Measurements from ENCODE around the gene BMP8A. TPM values are rescaled to one million over a fixed set of nuclear protein-coding genes. Genes with fewer than 3 reads are reported as not detected.
"Not testable (repeated sequence)": the region's sequence is repeated elsewhere in the genome, so short reads cannot be mapped to it uniquely, and the experiment has no call there.

The BMP8A gene
- total RNA-seq, 2 experiments from 2014 or later = not detected

- Mint-ChIP-seq H3K4me3 (no peak overlapping the region), H3K27me3 (ENCODE audit: low read depth) (peaks cover 15% of the 10 kb centered on the region), H3K27ac (no peak overlapping the region), H3K4me1 (ENCODE audit: low read depth) (peaks cover 10% of the 10 kb centered on the region), H3K9me3 (no peaks in the 10 kb centered on the region), H3K36me3 (ENCODE audit: low read depth) (peaks cover 11% of the 10 kb centered on the region)
- CTCF ChIA-PET = interaction anchor here (1.2 kb wide), 1 partner anchor 13 kb away, joined by 3 read pairs; no protein-coding TSS in a partner anchor
- DNase-seq = no peak
- intact Hi-C loops (cut with micrococcal nuclease) = no loop called here
Measured at GRCh38 chr1:39488012-39488545, 3.4 kb upstream of the BMP8A start.

DNA sequence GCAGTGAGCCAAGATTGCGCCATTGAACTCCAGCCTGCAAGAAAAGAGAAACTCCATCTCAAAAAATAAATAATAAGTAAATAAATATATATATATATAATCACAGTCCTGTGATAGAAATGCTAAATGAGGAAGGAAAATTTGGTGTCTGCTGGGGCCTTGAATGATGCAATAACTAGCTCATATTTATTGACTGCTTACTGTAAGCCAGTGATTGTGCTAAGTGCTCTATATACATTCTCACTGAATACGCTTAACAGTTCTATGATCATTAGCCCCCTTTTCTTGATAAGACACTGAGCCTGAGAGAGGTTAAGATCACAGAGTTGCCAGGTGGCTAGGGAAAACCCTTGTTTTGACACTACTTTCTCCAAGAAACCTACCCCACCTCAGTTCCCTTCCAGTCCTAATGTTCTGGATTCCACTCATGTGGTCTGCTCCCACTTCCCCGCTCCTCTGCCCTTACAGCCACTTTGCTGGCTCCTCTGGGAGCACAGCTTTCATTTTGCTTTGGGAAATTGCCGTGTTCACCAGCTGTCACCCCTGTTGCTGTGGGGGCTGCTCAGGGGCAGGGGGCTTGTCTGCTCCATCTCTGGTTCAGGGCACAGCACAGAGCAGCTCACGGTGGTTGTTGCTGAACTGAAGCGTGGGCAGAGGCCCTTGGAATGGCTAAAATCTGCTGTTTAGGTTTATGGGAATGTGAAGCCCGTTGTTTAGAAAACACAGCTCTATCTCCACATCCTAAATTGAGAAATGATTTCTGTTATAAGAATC lies 2.5 kb upstream of the BMP8A start:
- intact Hi-C loops (cut with micrococcal nuclease) = no loop called here
- no peaks in the 10 kb centered on the region for H3K9me3 Mint-ChIP-seq
- peak overlapping the region; percentile 43 for H3K27ac Mint-ChIP-seq
- H3K4me3 Mint-ChIP-seq = no peak overlapping the region
- CTCF ChIA-PET = interaction anchor here (1.0 to 1.2 kb wide), 2 partner anchors 13 to 390 kb away, joined by 3 read pairs; no protein-coding TSS in a partner anchor
- H3K4me1 Mint-ChIP-seq (ENCODE audit: low read depth) = peaks cover 10% of the 10 kb centered on the region
- H3K27me3 Mint-ChIP-seq (ENCODE audit: low read depth) = peaks cover 19% of the 10 kb centered on the region
- DNase-seq = no peak
- peaks cover 11% of the 10 kb centered on the region for H3K36me3 Mint-ChIP-seq (ENCODE audit: low read depth)

- intact Hi-C loops (cut with micrococcal nuclease) = no loop called here
- CTCF ChIA-PET = interaction anchor here (1.0 to 1.2 kb wide), 2 partner anchors 12 to 391 kb away, joined by 3 read pairs; no protein-coding TSS in a partner anchor
- Mint-ChIP-seq H3K4me3 (no peak overlapping the region), H3K36me3 (ENCODE audit: low read depth) (peaks cover 11% of the 10 kb centered on the region), H3K9me3 (no peaks in the 10 kb centered on the region), H3K27ac (no peak overlapping the region), H3K4me1 (ENCODE audit: low read depth) (peaks cover 10% of the 10 kb centered on the region), H3K27me3 (ENCODE audit: low read depth) (peaks cover 24% of the 10 kb centered on the region)
- DNase-seq = no peak
Measured at GRCh38 chr1:39489567-39490239, 1.7 kb upstream of the BMP8A start.

- CTCF ChIA-PET = interaction anchor here (1.1 kb wide), 1 partner anchor 392 kb away, joined by 3 read pairs; no protein-coding TSS in a partner anchor
- no peaks in the 10 kb centered on the region for H3K9me3 Mint-ChIP-seq
- H3K27ac Mint-ChIP-seq = no peak overlapping the region
- peaks cover 4% of the 10 kb centered on the region for H3K36me3 Mint-ChIP-seq (ENCODE audit: low read depth)
- peak overlapping the region; percentile 57 for H3K4me3 Mint-ChIP-seq
- DNase-seq = peak; percentile 16
- H3K4me1 Mint-ChIP-seq (ENCODE audit: low read depth) = peaks cover 10% of the 10 kb centered on the region
- intact Hi-C loops (cut with micrococcal nuclease) = no loop called here
- H3K27me3 Mint-ChIP-seq (ENCODE audit: low read depth) = peaks cover 24% of the 10 kb centered on the region
Measured at GRCh38 chr1:39490596-39491145, 765 bp upstream of the BMP8A start.

- H3K4me1 Mint-ChIP-seq (ENCODE audit: low read depth); H3K36me3 Mint-ChIP-seq (ENCODE audit: low read depth); intact Hi-C loops (cut with micrococcal nuclease); H3K27ac Mint-ChIP-seq; H3K9me3 Mint-ChIP-seq; DNase-seq: not testable (repeated sequence)
- CTCF ChIA-PET = interaction anchor here (0.7 to 1.0 kb wide), 2 partner anchors 46 to 47 kb away, joined by 3 to 4 read pairs; no protein-coding TSS in a partner anchor
- H3K4me3 Mint-ChIP-seq = peak overlapping the region; percentile 59
- peaks cover 29% of the 10 kb centered on the region for H3K27me3 Mint-ChIP-seq (ENCODE audit: low read depth)
Measured at GRCh38 chr1:39492118-39493042, 944 bp downstream of the BMP8A start.

- H3K9me3 Mint-ChIP-seq; H3K36me3 Mint-ChIP-seq (ENCODE audit: low read depth); DNase-seq; H3K27ac Mint-ChIP-seq; intact Hi-C loops (cut with micrococcal nuclease); H3K4me1 Mint-ChIP-seq (ENCODE audit: low read depth): not testable (repeated sequence)
- CTCF ChIA-PET = interaction anchor here (0.7 kb wide), 1 partner anchor 46 kb away, joined by 4 read pairs; no protein-coding TSS in a partner anchor
- H3K27me3 Mint-ChIP-seq (ENCODE audit: low read depth) = peaks cover 31% of the 10 kb centered on the region
- H3K4me3 Mint-ChIP-seq = peak overlapping the region; percentile 11
Measured at GRCh38 chr1:39493043-39493810, 1.8 kb downstream of the BMP8A start.

- no peaks in the 10 kb centered on the region for H3K9me3 Mint-ChIP-seq
- intact Hi-C loops (cut with micrococcal nuclease) = no loop called here
- DNase-seq = no peak
- peaks cover 10% of the 10 kb centered on the region for H3K4me1 Mint-ChIP-seq (ENCODE audit: low read depth)
- no peak overlapping the region for H3K27ac Mint-ChIP-seq
- CTCF ChIA-PET = no interaction called here
- peaks cover 31% of the 10 kb centered on the region for H3K27me3 Mint-ChIP-seq (ENCODE audit: low read depth)
- no peak overlapping the region for H3K4me3 Mint-ChIP-seq
- no peaks in the 10 kb centered on the region for H3K36me3 Mint-ChIP-seq (ENCODE audit: low read depth)
Measured at GRCh38 chr1:39494671-39495410, 3.4 kb downstream of the BMP8A start.

DNA sequence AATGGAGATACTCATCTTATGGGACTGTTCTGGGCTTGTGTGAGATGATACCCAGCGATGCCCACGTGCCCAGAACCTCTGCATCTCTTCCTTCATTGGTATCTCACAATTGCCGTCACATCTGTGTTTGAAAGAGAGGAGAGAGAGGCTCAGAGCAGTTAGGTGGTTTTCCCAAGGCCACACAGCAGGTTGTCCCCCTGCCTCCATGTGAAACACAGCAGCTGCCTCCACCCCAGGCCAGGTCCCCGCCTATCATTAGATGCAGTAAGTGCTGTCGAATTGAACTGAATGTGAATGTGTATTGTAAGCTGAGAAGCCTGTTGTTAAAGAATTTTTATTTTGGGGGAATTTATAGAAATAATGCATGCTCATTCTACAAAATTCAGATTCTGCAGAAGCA lies 5.1 kb downstream of the BMP8A start:
- H3K4me3 Mint-ChIP-seq; intact Hi-C loops (cut with micrococcal nuclease); CTCF ChIA-PET; DNase-seq; H3K27ac Mint-ChIP-seq; H3K36me3 Mint-ChIP-seq (ENCODE audit: low read depth); H3K9me3 Mint-ChIP-seq; H3K4me1 Mint-ChIP-seq (ENCODE audit: low read depth): not testable (repeated sequence)
- peaks cover 26% of the 10 kb centered on the region for H3K27me3 Mint-ChIP-seq (ENCODE audit: low read depth)

DNA sequence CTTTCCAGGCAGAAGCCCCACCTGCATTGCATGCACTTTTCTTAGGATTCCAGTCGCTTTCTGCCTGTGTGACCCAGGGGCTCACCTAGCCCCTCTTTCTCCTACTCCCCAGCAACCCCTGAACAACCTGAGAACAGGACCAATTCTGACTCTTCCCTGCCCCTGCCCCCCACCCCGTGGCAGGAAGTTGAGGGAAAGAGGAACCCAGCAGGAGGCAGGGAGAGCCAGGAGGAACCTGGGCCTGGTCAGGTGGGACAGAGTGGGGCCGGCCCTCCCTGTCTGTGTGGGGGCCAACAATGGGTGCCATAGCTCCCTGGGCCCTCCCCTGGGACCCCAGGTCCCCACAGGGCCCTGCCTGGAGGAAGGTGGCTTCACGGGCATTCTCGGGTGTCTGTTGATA lies 6.1 kb downstream of the BMP8A start:
- Mint-ChIP-seq H3K36me3 (ENCODE audit: low read depth) (no peaks in the 10 kb centered on the region), H3K4me1 (ENCODE audit: low read depth) (peaks cover 4% of the 10 kb centered on the region), H3K9me3 (no peaks in the 10 kb centered on the region), H3K4me3 (no peak overlapping the region), H3K27me3 (ENCODE audit: low read depth) (peaks cover 21% of the 10 kb centered on the region), H3K27ac (no peak overlapping the region)
- CTCF ChIA-PET = no interaction called here
- intact Hi-C loops (cut with micrococcal nuclease) = no loop called here
- DNase-seq = no peak

DNA sequence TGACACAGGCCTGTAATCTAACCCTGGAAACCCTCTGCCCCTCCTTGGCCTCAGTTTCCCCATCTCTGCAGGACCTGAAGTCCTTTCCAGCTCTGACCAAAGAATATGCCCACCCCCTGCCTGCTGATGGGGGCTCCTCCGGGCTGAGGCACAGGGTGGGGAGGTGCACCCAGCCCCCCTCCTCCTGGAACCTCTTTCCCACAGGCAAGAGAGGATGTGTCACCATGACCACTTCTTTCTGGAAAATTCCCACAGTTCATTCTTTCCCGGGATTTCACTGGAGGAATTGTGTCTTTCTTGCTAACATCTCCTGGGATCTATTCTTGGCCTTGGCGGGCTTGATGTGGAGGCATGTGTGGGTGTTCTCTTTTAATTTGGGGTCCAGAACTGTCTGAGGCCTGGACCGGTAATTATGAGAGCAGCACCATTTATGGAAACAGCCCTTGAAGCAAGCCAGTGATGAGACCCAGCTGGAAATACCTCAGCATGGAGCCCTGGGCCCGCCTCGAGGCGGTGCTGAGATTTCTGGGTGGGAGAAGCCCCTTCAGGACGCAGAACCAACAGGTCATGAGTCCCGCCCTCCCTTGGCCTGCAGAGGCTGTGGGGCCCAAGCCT lies 6.8 kb downstream of the BMP8A start:
- H3K4me1 Mint-ChIP-seq (ENCODE audit: low read depth); intact Hi-C loops (cut with micrococcal nuclease); H3K36me3 Mint-ChIP-seq (ENCODE audit: low read depth); CTCF ChIA-PET; H3K4me3 Mint-ChIP-seq; DNase-seq; H3K9me3 Mint-ChIP-seq; H3K27ac Mint-ChIP-seq: not testable (repeated sequence)
- H3K27me3 Mint-ChIP-seq (ENCODE audit: low read depth) = peaks cover 15% of the 10 kb centered on the region

Measured in activated naive CD4-positive, alpha-beta T cell treated with anti-CD3 and anti-CD28 coated beads for 36 hours (primary cell).